H9 (cell line): ENCODE data around the gene DNER. TPM values are rescaled to one million over a fixed set of nuclear protein-coding genes. Genes with fewer than 3 reads are reported as not detected.

Experiments used
- DNase-seq: peaks from one replicate; pipeline ENCODE4 v3.0.0-alpha.2; 2017
- H2AFZ ChIP-seq: one replicate; pipeline ENCODE4 v1.6.1; 2013; ENCODE audit warnings: mild to moderate bottlenecking, low read length, control low read depth, moderate library complexity
- H2AK5ac ChIP-seq: 2 replicates; pipeline ENCODE4 v1.6.1; 2013; ENCODE audit warnings: low read length, control low read depth, mixed read lengths; ENCODE audit not compliant: insufficient read length
- H2BK120ac ChIP-seq: one replicate; pipeline ENCODE4 v1.6.1; 2013; ENCODE audit warnings: low read depth, mild to moderate bottlenecking, low read length, control low read depth, inconsistent platforms; ENCODE audit not compliant: poor library complexity, severe bottlenecking
- H2BK12ac ChIP-seq: 2 replicates; pipeline ENCODE4 v1.6.1; 2013; ENCODE audit warnings: low read length, control low read depth, mixed read lengths, low read depth; ENCODE audit not compliant: insufficient read length
- H2BK15ac ChIP-seq: 2 replicates; pipeline ENCODE4 v1.6.1; 2013; ENCODE audit warnings: low read depth, low read length, control low read depth
- H2BK20ac ChIP-seq: one replicate; pipeline ENCODE4 v1.6.1; 2013; ENCODE audit warnings: low read depth, mild to moderate bottlenecking, low read length, control low read depth, inconsistent platforms; ENCODE audit not compliant: poor library complexity, severe bottlenecking
- H2BK5ac ChIP-seq: 2 replicates; pipeline ENCODE4 v1.6.1; 2013; ENCODE audit warnings: low read length, control low read depth, mixed read lengths; ENCODE audit not compliant: insufficient read length
- H3K14ac ChIP-seq: 2 replicates; pipeline ENCODE4 v1.6.1; 2013; ENCODE audit warnings: low read length, control low read depth; ENCODE audit not compliant: insufficient read depth
- H3K18ac ChIP-seq: 2 replicates; pipeline ENCODE4 v1.6.1; 2013; ENCODE audit warnings: low read depth, mild to moderate bottlenecking, mixed read lengths, low read length, control low read depth; ENCODE audit not compliant: insufficient read length
- H3K23ac ChIP-seq: 2 replicates; pipeline ENCODE4 v1.6.1; 2013; ENCODE audit warnings: low read length, control low read depth, mixed read lengths, low read depth; ENCODE audit not compliant: insufficient read length
- H3K23me2 ChIP-seq: 2 replicates; pipeline ENCODE4 v1.6.1; 2013; ENCODE audit warnings: low read depth, mild to moderate bottlenecking, mixed read lengths, low read length, control low read depth; ENCODE audit not compliant: insufficient read length, poor library complexity, severe bottlenecking
- H3K27ac ChIP-seq: 2 replicates; pipeline ENCODE4 v1.5.1; 2013; ENCODE audit warnings: low read length, control low read depth, mixed read lengths, low read depth; ENCODE audit not compliant: insufficient read length
- H3K27me3 ChIP-seq: 2 replicates; pipeline ENCODE4 v1.6.1; 2013; ENCODE audit warnings: low read length, control low read depth, inconsistent platforms; ENCODE audit not compliant: insufficient read depth
- H3K4ac ChIP-seq: 2 replicates; pipeline ENCODE4 v1.6.1; 2013; ENCODE audit warnings: low read depth, mild to moderate bottlenecking, control low read depth, inconsistent platforms, low read length, moderate library complexity
- H3K4me1 ChIP-seq: 2 replicates; pipeline ENCODE4 v1.6.1; 2013; ENCODE audit warnings: low read length, control low read depth, inconsistent platforms; ENCODE audit not compliant: insufficient read depth
- H3K4me2 ChIP-seq: 2 replicates; pipeline ENCODE4 v1.6.1; 2013; ENCODE audit warnings: low read length, control low read depth, mixed read lengths; ENCODE audit not compliant: insufficient read length, insufficient read depth
- H3K56ac ChIP-seq: 2 replicates; pipeline ENCODE4 v1.6.1; 2013; ENCODE audit warnings: low read depth, mild to moderate bottlenecking, mixed read lengths, low read length, control low read depth; ENCODE audit not compliant: insufficient read length
- H3K79me1 ChIP-seq: 2 replicates; pipeline ENCODE4 v1.6.1; 2013; ENCODE audit warnings: low read depth, mild to moderate bottlenecking, moderate library complexity, low read length, control low read depth, inconsistent platforms; ENCODE audit not compliant: insufficient read depth, poor library complexity, severe bottlenecking
- H3K79me2 ChIP-seq: 2 replicates; pipeline ENCODE4 v1.6.1; 2013; ENCODE audit warnings: low read length, control low read depth, inconsistent platforms; ENCODE audit not compliant: insufficient read depth
- H3K9ac ChIP-seq: 2 replicates; pipeline ENCODE4 v1.6.1; 2013; ENCODE audit warnings: low read length, control low read depth, mixed read lengths; ENCODE audit not compliant: insufficient read length; ENCODE audit errors: extremely low read depth
- H3K9me3 ChIP-seq: one replicate; pipeline ENCODE4 v1.6.1; 2013; ENCODE audit warnings: low read depth, low read length, inconsistent platforms; ENCODE audit not compliant: control insufficient read depth
- H3T11ph ChIP-seq: one replicate; pipeline ENCODE4 v1.6.1; 2013; ENCODE audit warnings: mild to moderate bottlenecking, low read length, control low read depth, inconsistent platforms
- H4K20me1 ChIP-seq: one replicate; pipeline ENCODE4 v1.6.1; 2013; ENCODE audit not compliant: control insufficient read depth, insufficient read length, insufficient read depth
- H4K5ac ChIP-seq: 2 replicates; pipeline ENCODE4 v1.6.1; 2013; ENCODE audit warnings: low read depth, mild to moderate bottlenecking, mixed read lengths, low read length, control low read depth; ENCODE audit not compliant: insufficient read length
- H4K8ac ChIP-seq: replicated peaks from 2 replicates; pipeline ENCODE4 v1.6.1; 2013; ENCODE audit warnings: low read length, control low read depth, mixed read lengths, low read depth; ENCODE audit not compliant: insufficient read length
- H4K91ac ChIP-seq: 2 replicates; pipeline ENCODE4 v1.6.1; 2013; ENCODE audit warnings: low read depth, mild to moderate bottlenecking, moderate library complexity, mixed read lengths, low read length, control low read depth; ENCODE audit not compliant: insufficient read length
- H3K27ac Mint-ChIP-seq, 3 experiments: 2 replicates in 2 of 3; 3 replicates in 1 of 3; pipeline ENCODE4 v1.8.0; 2020 to 2021; ENCODE audit warnings: mixed read lengths in 3 of 3, mild to moderate bottlenecking in 1 of 3, moderate library complexity in 1 of 3
- H3K27me3 Mint-ChIP-seq: 2 replicates; pipeline ENCODE4 v1.8.0; 2021; ENCODE audit warnings: low read depth, mild to moderate bottlenecking, moderate library complexity, mixed read lengths
- H3K36me3 Mint-ChIP-seq, 3 experiments: 2 replicates in 2 of 3; 3 replicates in 1 of 3; pipeline ENCODE4 v1.8.0; 2020 to 2021; ENCODE audit warnings: low read depth in 3 of 3, mixed read lengths in 3 of 3; ENCODE audit not compliant: insufficient read depth in 1 of 3
- H3K4me1 Mint-ChIP-seq, 2 experiments: 2 replicates each; pipeline ENCODE4 v1.8.0; 2020; ENCODE audit warnings: mixed read lengths in 2 of 2
- H3K4me3 Mint-ChIP-seq, 2 experiments: 2 replicates in 1 of 2; 3 replicates in 1 of 2; pipeline ENCODE4 v1.8.0; 2020 to 2021; ENCODE audit warnings: mild to moderate bottlenecking in 2 of 2, mixed read lengths in 2 of 2, moderate library complexity in 1 of 2
- H3K9me3 Mint-ChIP-seq, 2 experiments: 2 replicates in 1 of 2; 3 replicates in 1 of 2; pipeline ENCODE4 v1.8.0; 2020; ENCODE audit warnings: mild to moderate bottlenecking in 2 of 2, mixed read lengths in 2 of 2, moderate library complexity in 1 of 2
- WGBS: extraction: QIAGEN DNeasy Blood & Tissue Kit; methylation state at CpG from one replicate; pipeline ENCODE4 v1.1.7; 2013; ENCODE audit warnings: missing lambda C conversion rate, low lambda C conversion rate, mixed read lengths; ENCODE audit not compliant: insufficient read length; ENCODE audit errors: extremely low coverage; 5-methylcytosine and 5-hydroxymethylcytosine counted together
- total RNA-seq: library from RNA; stranded (reverse); gene quantifications from 2 replicates; pipeline ENCODE4 v1.2.1, GENCODE V29; 2021
- TF ChIP-seq, protein P1 (sequence below): fragments of 200-600 bp; sonication (generic); conservative IDR thresholded peaks from 3 replicates; pipeline ENCODE4 v1.8.0; 2021; ENCODE audit warnings: antibody characterized with exemption, mild to moderate bottlenecking

DNER gene
- total RNA-seq, 1 experiment from 2014 or later = 1.0 TPM

DNA sequence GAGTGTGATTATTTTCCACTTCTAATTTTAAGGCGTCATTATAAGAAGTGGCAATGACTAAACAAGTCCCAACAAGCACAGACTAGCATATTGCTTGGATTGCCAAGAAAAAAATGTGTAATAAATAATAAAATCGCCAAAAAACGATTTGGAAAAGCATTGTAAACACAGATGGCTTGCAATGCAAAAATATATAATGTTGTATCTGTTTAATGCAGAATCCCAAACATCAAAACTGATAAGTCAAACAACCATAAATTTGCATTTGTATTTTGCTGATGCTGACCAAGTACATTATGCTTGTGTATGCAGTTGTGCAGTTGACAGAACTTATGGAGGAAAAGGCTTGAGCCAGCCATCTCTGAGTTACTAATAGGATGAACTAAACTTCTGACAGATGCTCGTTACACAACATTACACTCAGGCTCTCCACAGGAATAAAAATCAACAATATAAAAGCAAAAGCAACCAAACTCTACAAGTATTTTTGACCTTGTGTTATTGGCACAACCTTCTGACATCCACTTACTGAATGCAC lies 68.1 kb downstream of the DNER start:
- Histone ChIP-seq H2BK20ac (no peak overlapping the region), H3K18ac (no peak overlapping the region), H2BK15ac (no peak overlapping the region), H3K4ac (no peak overlapping the region), H4K5ac (no peak overlapping the region), H2AFZ (no peak overlapping the region), H3T11ph (no peak overlapping the region), H3K14ac (no peak overlapping the region), H3K4me2 (no peak overlapping the region), H3K9me3 (no peaks in the 10 kb centered on the region), H3K79me1 (no peaks in the 10 kb centered on the region), H3K79me2 (no peaks in the 10 kb centered on the region), H3K27me3 (no peaks in the 10 kb centered on the region), H3K56ac (no peak overlapping the region), H4K91ac (no peak overlapping the region), H3K9ac (no peak overlapping the region), H4K20me1 (no peaks in the 10 kb centered on the region), H3K23ac (no peak overlapping the region), H3K27ac (no peak overlapping the region), H3K4me1 (no peaks in the 10 kb centered on the region), H3K23me2 (no peaks in the 10 kb centered on the region), H2BK120ac (no peak overlapping the region), H2BK12ac (no peak overlapping the region), H2BK5ac (no peak overlapping the region), H2AK5ac (no peak overlapping the region), H4K8ac (no peak overlapping the region)
- no peak overlapping the region; a peak in 1 of 7 replicates for H3K27ac Mint-ChIP-seq
- H3K36me3 Mint-ChIP-seq = no peaks in the 10 kb centered on the region
- H3K9me3 Mint-ChIP-seq = no peaks in the 10 kb centered on the region
- H3K4me1 Mint-ChIP-seq = no peaks in the 10 kb centered on the region
- DNase-seq = no peak
- H3K27me3 Mint-ChIP-seq = no peaks in the 10 kb centered on the region; the same call in 1 of the 2 replicates
- no peak overlapping the region for H3K4me3 Mint-ChIP-seq
- no CpG with 5 or more reads among the region's 4 CpGs for WGBS
- TF ChIP-seq, protein P1, sequence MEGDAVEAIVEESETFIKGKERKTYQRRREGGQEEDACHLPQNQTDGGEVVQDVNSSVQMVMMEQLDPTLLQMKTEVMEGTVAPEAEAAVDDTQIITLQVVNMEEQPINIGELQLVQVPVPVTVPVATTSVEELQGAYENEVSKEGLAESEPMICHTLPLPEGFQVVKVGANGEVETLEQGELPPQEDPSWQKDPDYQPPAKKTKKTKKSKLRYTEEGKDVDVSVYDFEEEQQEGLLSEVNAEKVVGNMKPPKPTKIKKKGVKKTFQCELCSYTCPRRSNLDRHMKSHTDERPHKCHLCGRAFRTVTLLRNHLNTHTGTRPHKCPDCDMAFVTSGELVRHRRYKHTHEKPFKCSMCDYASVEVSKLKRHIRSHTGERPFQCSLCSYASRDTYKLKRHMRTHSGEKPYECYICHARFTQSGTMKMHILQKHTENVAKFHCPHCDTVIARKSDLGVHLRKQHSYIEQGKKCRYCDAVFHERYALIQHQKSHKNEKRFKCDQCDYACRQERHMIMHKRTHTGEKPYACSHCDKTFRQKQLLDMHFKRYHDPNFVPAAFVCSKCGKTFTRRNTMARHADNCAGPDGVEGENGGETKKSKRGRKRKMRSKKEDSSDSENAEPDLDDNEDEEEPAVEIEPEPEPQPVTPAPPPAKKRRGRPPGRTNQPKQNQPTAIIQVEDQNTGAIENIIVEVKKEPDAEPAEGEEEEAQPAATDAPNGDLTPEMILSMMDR = no peak
